Hindlimb muscle (tissue), 1 donor: Measurements from ENCODE around the gene ATP6V0D1. TPM values are rescaled to one million over a fixed set of nuclear protein-coding genes. Genes with fewer than 3 reads are reported as not detected.

Experiments
- DNase-seq: peaks from one replicate; pipeline ENCODE4 v3.0.0-alpha.2; 2013
- polyA plus RNA-seq: library from polyadenylated mRNA; unstranded; fragments of 120-200 nt; gene quantifications from one replicate; pipeline ENCODE4 v1.2.1, GENCODE V29; 2013; ENCODE audit not compliant: insufficient read length

Gene ATP6V0D1
- polyA plus RNA-seq, 1 donor: 71.6 TPM

- DNase-seq: no peak
Measured at GRCh38 chr16:67462279-67462655, 18.7 kb downstream of the ATP6V0D1 start.

GRCh38 chr16:67461600-67462278, 19.2 kb downstream of the ATP6V0D1 start:
- DNase-seq: no peak

- no peak for DNase-seq
Measured at GRCh38 chr16:67460961-67461360, 20.0 kb downstream of the ATP6V0D1 start.

GRCh38 chr16:67460168-67460567, 20.8 kb downstream of the ATP6V0D1 start:
- DNase-seq: no peak

- no peak for DNase-seq
Measured at GRCh38 chr16:67459861-67460150, 21.2 kb downstream of the ATP6V0D1 start.

- DNase-seq: no peak
Measured at GRCh38 chr16:67459066-67459860, 21.7 kb downstream of the ATP6V0D1 start.

GRCh38 chr16:67458121-67458641, 22.8 kb downstream of the ATP6V0D1 start:
- no peak for DNase-seq

- DNase-seq: no peak
Measured at GRCh38 chr16:67457611-67458010, 23.3 kb downstream of the ATP6V0D1 start.

- peak; percentile 73 for DNase-seq
Measured at GRCh38 chr16:67456391-67457081, 24.4 kb downstream of the ATP6V0D1 start.

GRCh38 chr16:67454852-67455251, 26.1 kb downstream of the ATP6V0D1 start:
- DNase-seq: no peak

- no peak for DNase-seq
Measured at GRCh38 chr16:67454104-67454503, 26.9 kb downstream of the ATP6V0D1 start.

GRCh38 chr16:67451704-67452435, 29.1 kb downstream of the ATP6V0D1 start:
- DNase-seq: no peak

- no peak for DNase-seq
Measured at GRCh38 chr16:67451061-67451703, 29.8 kb downstream of the ATP6V0D1 start.

GRCh38 chr16:67449739-67450138, 31.2 kb downstream of the ATP6V0D1 start:
- no peak for DNase-seq

- no peak for DNase-seq
Measured at GRCh38 chr16:67449336-67449735, 31.6 kb downstream of the ATP6V0D1 start.

GRCh38 chr16:67448580-67448979, 32.4 kb downstream of the ATP6V0D1 start:
- DNase-seq: no peak

GRCh38 chr16:67447508-67448076, 33.4 kb downstream of the ATP6V0D1 start:
- DNase-seq: no peak

GRCh38 chr16:67446968-67447507, 33.9 kb downstream of the ATP6V0D1 start:
- DNase-seq: no peak

GRCh38 chr16:67445913-67446907, 34.7 kb downstream of the ATP6V0D1 start:
- no peak for DNase-seq

GRCh38 chr16:67445441-67445912, 35.5 kb downstream of the ATP6V0D1 start:
- DNase-seq: no peak
